Epithelial cell of esophagus (primary cell): ENCODE results near the gene CLIP3.
A peak's percentile ranks its signal among the peaks of the same experiment; 100 is the strongest.

Experiments
- DNase-seq: peaks from one replicate; pipeline ENCODE4 v3.0.0; 2010; ENCODE audit warnings: low read depth
- H3K4me3 ChIP-seq: 2 replicates; pipeline ENCODE4 v1.5.1; 2011; ENCODE audit warnings: mild to moderate bottlenecking, low read length, control low read depth
- CTCF ChIP-seq: IDR thresholded peaks from 2 replicates; pipeline ENCODE4 v1.5.1; 2011; ENCODE audit warnings: low read depth, mild to moderate bottlenecking, low read length, control low read depth, inconsistent platforms; ENCODE audit not compliant: insufficient read depth; ENCODE audit errors: missing control alignments

Gene CLIP3

GRCh38 chr19:35975608-35976214 is 57.0 kb downstream of the CLIP3 start:
- no peak for TF ChIP-seq CTCF
- peak; percentile 36 for DNase-seq
- no peak overlapping the region for H3K4me3 ChIP-seq

GRCh38 chr19:35973487-35973886 is 59.2 kb downstream of the CLIP3 start:
- H3K4me3 ChIP-seq, result no peak overlapping the region
- TF ChIP-seq CTCF, result no peak
- DNase-seq, result no peak

DNA sequence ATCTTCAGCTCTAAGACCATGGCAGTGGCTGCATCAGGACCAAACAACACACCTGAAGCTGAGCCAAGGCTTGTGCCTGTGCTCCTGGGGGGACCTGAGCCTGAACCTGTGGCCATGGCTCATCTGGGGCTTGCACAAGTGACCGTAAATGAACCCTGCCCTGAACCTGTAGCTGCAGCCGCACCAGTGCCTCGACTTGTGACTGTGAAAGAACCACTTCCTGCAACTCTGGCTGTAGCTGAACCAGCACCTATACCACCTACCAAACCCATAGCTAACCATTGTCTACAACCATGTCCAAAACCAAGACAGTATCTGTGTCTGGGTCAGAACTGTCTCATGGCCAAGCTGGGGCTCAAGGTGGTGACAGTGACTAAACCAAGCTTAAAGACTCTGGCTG is 65.9 kb downstream of the CLIP3 start:
- DNase-seq, result no peak
- TF ChIP-seq CTCF, result no peak
- no peak overlapping the region for H3K4me3 ChIP-seq
